A549 (cell line): ENCODE measurements around the gene INPP4B. TPM values are rescaled to one million over a fixed set of nuclear protein-coding genes. Genes with fewer than 3 reads are reported as not detected.
A peak's percentile ranks its signal among the peaks of the same experiment; 100 is the strongest.

ENCODE experiments used
- ATAC-seq, 2 experiments: fragments of 200-7000 bp in 1 of 2; fragments of >200 bp in 1 of 2; cut with Nextera tagmentation in 1 of 2; cut with Tn5 transposase in 1 of 2; 3 replicates each; pipeline versions ENCODE4 v1.8.0 to v1.9.1; 2018 to 2020; ENCODE audit warnings: mild to moderate bottlenecking in 1 of 2, moderate library complexity in 1 of 2
- CTCF ChIA-PET: fragments of 300-600 bp; sonication (Branson Sonifier 250); formaldehyde crosslinking; extraction: SDS; loops from one replicate; lab custom pipeline; 2021; ENCODE audit warnings: antibody characterized with exemption, inconsistent platforms; lab: Yijun Ruan, JAX
- POLR2A ChIA-PET: fragments of 350-600 bp; formaldehyde crosslinking; extraction: SDS; loops from one replicate; lab custom pipeline; 2021; ENCODE audit warnings: antibody characterized with exemption, inconsistent platforms; lab: Yijun Ruan, JAX
- DNase-seq, 2 experiments: peaks; one replicate each; pipeline versions ENCODE4 v3.0.0 to v3.0.0-alpha.2; 2011 to 2016; ENCODE audit warnings: low read depth in 1 of 2, low spot score in 1 of 2
- FAIRE-seq: peaks from 2 replicates; lab custom pipeline; 2011; peaks lifted over from hg19 to GRCh38; lab: Jason Lieb, UNC
- H3K27ac ChIP-seq, 2 experiments: fragments of >200 bp; sonication (Bioruptor Twin); formaldehyde crosslinking; 3 replicates each; pipeline ENCODE4 v1.5.1; 2016 to 2017
- H3K4me1 ChIP-seq: fragments of >200 bp; sonication (Bioruptor Twin); formaldehyde crosslinking; 3 replicates; pipeline ENCODE4 v1.6.1; 2016
- H3K4me2 ChIP-seq: fragments of >200 bp; sonication (Bioruptor Twin); formaldehyde crosslinking; 3 replicates; pipeline ENCODE4 v1.6.1; 2016
- H3K4me3 ChIP-seq: fragments of >200 bp; sonication (Bioruptor Twin); formaldehyde crosslinking; 3 replicates; pipeline ENCODE4 v1.5.1; 2016
- H3K9me3 ChIP-seq: fragments of >200 bp; sonication (Bioruptor Twin); formaldehyde crosslinking; 3 replicates; pipeline ENCODE4 v1.6.1; 2016
- BHLHE40 ChIP-seq: IDR thresholded peaks from 2 replicates; pipeline ENCODE4 v1.6.1; 2012; ENCODE audit warnings: low read depth, low read length, inconsistent platforms
- FOSL2 ChIP-seq, 2 experiments: fragments of 450-650 bp in 1 of 2; fragments of >200 bp in 1 of 2; sonication (Bioruptor Twin) in 1 of 2; formaldehyde crosslinking; IDR thresholded peaks; 2 replicates each; pipeline versions ENCODE4 v1.5.0 to v1.6.1; 2016 to 2020; ENCODE audit warnings: mild to moderate bottlenecking in 1 of 2, moderate library complexity in 1 of 2
- PHF8 ChIP-seq: fragments of 200-600 bp; sonication (generic); IDR thresholded peaks from 2 replicates; pipeline ENCODE4 v1.6.1; 2016; ENCODE audit warnings: low read depth, mild to moderate bottlenecking, antibody characterized with exemption, moderate library complexity, borderline replicate concordance
- POLR2A ChIP-seq: IDR thresholded peaks from 2 replicates; pipeline ENCODE4 v1.6.1; 2012; ENCODE audit warnings: mild to moderate bottlenecking, low read length
- RAD21 ChIP-seq, 2 experiments: fragments of >200 bp in 1 of 2; sonication (Bioruptor Twin) in 1 of 2; formaldehyde crosslinking in 1 of 2; IDR thresholded peaks in 1 of 2; conservative IDR thresholded peaks in 1 of 2; 2 replicates in 1 of 2; 3 replicates in 1 of 2; pipeline ENCODE4 v1.6.1; 2012 to 2018; ENCODE audit warnings: inconsistent platforms in 1 of 2
- ZFP36 ChIP-seq: fragments of 450-650 bp; IDR thresholded peaks from 2 replicates; pipeline ENCODE4 v1.6.1; 2014; ENCODE audit warnings: borderline replicate concordance; ENCODE audit not compliant: partially characterized antibody
- WGBS: methylation state at CpG from one replicate; pipeline ENCODE4 v1.1.6; 2017; ENCODE audit errors: missing lambda C conversion rate; 5-methylcytosine and 5-hydroxymethylcytosine counted together
- polyA plus RNA-seq, 4 experiments: library from polyadenylated mRNA; depleted of rRNA in 3 of 4; stranded (reverse); fragments of >200 nt; fragmentation: RNase III in 1 of 4; extraction: RNeasy Plus Mini Kit Qiagen cat#74134 plus additional on column Dnase treatment in 1 of 4; gene quantifications; 2 replicates in 3 of 4; 3 replicates in 1 of 4; pipeline ENCODE4 v1.2.3, GENCODE V29; 2011 to 2017
- TF ChIP-seq, protein P1 (sequence below): fragments of >200 bp; sonication (Bioruptor Twin); formaldehyde crosslinking; IDR thresholded peaks from 2 replicates; pipeline ENCODE4 v1.6.1; 2016
- TF ChIP-seq, protein P2 (sequence below): fragments of >200 bp; sonication (Bioruptor Twin); formaldehyde crosslinking; IDR thresholded peaks from 3 replicates; pipeline ENCODE4 v1.5.1; 2016
- TF ChIP-seq, protein P3 (sequence below): IDR thresholded peaks from 2 replicates; pipeline ENCODE4 v1.6.1; 2012
- TF ChIP-seq, protein P4 (sequence below): fragments of 250-450 bp; sonication (Bioruptor Pico); IDR thresholded peaks from 2 replicates; pipeline ENCODE4 v1.5.0; 2021; ENCODE audit warnings: mild to moderate bottlenecking, moderate library complexity, borderline replicate concordance
- TF ChIP-seq, protein P5 (sequence below): fragments of 250-450 bp; sonication (Bioruptor Pico); IDR thresholded peaks from 2 replicates; pipeline ENCODE4 v1.5.0; 2020; ENCODE audit warnings: low read depth, mild to moderate bottlenecking, moderate library complexity

INPP4B gene
- polyA plus RNA-seq, 2 of the 4 experiments (the other 2 are of a cell fraction) = 7.2 to 14.9 TPM

DNA sequence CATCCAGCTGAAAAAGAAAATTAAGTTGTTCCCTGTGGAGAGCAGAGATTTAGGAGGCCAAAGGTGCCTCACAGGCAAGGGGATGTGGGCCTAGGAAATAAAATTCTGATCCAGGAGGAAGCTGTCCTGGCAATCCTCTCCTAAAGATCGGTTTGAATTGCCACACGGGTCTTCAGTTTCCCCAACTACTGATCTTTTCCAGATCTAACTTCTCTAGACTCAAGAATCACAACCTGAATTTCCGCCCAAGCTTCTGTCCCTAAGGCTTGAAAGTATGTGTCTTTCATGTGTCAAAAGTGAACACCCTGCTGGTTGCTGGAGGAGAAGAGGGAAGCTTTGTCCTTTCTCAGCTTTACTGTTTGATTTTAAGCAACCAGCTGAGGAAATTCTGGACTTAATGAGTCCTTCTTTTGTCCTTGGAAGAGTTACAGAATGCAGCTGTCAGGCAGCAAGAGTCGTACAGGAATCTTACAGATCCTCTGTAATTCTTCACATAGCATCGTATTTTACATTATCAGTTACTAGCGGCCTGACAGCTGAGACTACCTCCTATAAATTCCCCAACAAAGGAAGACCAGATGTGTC lies 93.8 kb downstream of the INPP4B start:
- TF ChIP-seq, protein P1, sequence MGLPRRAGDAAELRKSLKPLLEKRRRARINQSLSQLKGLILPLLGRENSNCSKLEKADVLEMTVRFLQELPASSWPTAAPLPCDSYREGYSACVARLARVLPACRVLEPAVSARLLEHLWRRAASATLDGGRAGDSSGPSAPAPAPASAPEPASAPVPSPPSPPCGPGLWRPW = no peak
- TF ChIP-seq POLR2A (no peak), RAD21 (conservative IDR thresholded peaks at IDR 0.05 in 1 of 2, IDR thresholded peaks at IDR 0.05 in 1 of 2) (no peak), ZFP36 (no peak)
- TF ChIP-seq, protein P2, sequence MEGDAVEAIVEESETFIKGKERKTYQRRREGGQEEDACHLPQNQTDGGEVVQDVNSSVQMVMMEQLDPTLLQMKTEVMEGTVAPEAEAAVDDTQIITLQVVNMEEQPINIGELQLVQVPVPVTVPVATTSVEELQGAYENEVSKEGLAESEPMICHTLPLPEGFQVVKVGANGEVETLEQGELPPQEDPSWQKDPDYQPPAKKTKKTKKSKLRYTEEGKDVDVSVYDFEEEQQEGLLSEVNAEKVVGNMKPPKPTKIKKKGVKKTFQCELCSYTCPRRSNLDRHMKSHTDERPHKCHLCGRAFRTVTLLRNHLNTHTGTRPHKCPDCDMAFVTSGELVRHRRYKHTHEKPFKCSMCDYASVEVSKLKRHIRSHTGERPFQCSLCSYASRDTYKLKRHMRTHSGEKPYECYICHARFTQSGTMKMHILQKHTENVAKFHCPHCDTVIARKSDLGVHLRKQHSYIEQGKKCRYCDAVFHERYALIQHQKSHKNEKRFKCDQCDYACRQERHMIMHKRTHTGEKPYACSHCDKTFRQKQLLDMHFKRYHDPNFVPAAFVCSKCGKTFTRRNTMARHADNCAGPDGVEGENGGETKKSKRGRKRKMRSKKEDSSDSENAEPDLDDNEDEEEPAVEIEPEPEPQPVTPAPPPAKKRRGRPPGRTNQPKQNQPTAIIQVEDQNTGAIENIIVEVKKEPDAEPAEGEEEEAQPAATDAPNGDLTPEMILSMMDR = no peak
- TF ChIP-seq, protein P3, sequence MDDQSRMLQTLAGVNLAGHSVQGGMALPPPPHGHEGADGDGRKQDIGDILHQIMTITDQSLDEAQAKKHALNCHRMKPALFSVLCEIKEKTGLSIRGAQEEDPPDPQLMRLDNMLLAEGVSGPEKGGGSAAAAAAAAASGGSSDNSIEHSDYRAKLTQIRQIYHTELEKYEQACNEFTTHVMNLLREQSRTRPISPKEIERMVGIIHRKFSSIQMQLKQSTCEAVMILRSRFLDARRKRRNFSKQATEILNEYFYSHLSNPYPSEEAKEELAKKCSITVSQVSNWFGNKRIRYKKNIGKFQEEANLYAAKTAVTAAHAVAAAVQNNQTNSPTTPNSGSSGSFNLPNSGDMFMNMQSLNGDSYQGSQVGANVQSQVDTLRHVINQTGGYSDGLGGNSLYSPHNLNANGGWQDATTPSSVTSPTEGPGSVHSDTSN = no peak
- ATAC-seq (no peak), DNase-seq (no peak), FAIRE-seq (no peak)
- H3K4me1 ChIP-seq = no peaks in the 10 kb centered on the region
- no peaks in the 10 kb centered on the region for H3K9me3 ChIP-seq
- WGBS = 79% methylated on average over 6 of the region's 6 CpGs
- no peak overlapping the region for H3K4me3 ChIP-seq
- ChIA-PET CTCF (no interaction called here), POLR2A (no interaction called here)
- H3K4me2 ChIP-seq = no peak overlapping the region
- H3K27ac ChIP-seq = no peak overlapping the region

DNA sequence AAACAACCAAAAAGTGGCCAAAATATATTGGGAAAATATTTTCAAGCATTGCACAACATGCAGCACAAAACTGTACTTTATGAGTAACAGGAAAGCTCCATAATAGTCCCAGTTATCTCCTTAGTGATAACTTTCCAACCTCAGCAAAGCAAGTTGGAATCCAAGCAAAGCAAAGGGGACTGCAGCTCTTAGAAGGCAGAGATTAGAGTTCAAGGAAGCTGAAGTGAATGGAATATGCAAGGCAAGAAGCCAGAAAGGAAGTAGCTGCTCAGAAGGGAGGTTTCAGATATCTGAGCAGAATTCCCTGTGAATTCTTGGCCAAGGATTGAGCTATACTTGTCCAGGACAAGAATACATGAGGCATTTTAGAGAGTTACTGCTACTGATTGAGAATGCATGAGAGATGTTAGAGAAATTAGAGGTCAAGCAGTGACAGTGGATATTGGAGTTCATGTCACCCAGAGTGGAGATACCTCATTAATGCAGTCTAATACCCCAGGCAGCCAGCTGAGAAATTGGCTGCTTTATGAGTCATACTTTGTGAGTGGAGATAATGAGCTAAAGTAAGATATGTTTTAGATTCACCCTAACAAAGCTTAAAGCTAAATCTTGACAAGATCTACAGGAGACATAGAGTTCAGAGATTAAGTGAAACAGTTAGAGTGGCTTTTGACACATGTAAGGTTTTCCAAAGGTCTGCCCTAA lies 102.8 kb downstream of the INPP4B start:
- POLR2A ChIA-PET = no interaction called here
- CTCF ChIA-PET = no interaction called here
- Histone ChIP-seq H3K4me1 (no peaks in the 10 kb centered on the region), H3K9me3 (peaks cover 8% of the 10 kb centered on the region; the same call in 1 of the 3 replicates), H3K4me3 (no peak overlapping the region), H3K27ac (no peak overlapping the region), H3K4me2 (no peak overlapping the region)
- FAIRE-seq (no peak), ATAC-seq (no peak), DNase-seq (no peak)
- TF ChIP-seq FOSL2 (IDR thresholded peaks at IDR 0.05) = no peak
- peak; percentile 28 for TF ChIP-seq FOSL2 (CRISPR knock-in tag; IDR thresholded peaks at IDR 0.05)
- TF ChIP-seq, protein P4, sequence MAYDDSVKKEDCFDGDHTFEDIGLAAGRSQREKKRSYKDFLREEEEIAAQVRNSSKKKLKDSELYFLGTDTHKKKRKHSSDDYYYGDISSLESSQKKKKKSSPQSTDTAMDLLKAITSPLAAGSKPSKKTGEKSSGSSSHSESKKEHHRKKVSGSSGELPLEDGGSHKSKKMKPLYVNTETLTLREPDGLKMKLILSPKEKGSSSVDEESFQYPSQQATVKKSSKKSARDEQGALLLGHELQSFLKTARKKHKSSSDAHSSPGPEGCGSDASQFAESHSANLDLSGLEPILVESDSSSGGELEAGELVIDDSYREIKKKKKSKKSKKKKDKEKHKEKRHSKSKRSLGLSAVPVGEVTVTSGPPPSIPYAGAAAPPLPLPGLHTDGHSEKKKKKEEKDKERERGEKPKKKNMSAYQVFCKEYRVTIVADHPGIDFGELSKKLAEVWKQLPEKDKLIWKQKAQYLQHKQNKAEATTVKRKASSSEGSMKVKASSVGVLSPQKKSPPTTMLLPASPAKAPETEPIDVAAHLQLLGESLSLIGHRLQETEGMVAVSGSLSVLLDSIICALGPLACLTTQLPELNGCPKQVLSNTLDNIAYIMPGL (CRISPR knock-in tag) = no peak

DNA sequence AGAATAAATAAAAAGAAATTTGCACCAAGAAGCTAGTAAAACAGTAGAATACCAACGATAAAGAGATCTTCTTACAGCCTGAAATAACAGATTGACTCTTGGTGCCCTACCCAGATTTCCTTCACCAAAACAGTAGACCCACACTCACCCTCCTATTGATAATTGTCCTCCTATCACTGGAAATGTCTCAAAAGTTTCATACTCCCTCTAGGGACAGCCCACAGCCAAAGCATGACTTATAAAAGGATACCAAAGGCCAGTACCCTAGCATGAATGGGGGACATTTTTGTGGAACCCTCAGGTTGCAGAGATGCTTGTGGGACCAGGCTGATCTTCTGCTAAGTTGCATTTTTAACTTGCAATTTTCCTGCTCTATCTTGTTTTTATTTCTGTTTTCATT lies 104.1 kb downstream of the INPP4B start:
- Histone ChIP-seq H3K27ac (no peak overlapping the region), H3K9me3 (peaks cover 8% of the 10 kb centered on the region; the same call in 1 of the 3 replicates), H3K4me3 (no peak overlapping the region), H3K4me1 (no peaks in the 10 kb centered on the region), H3K4me2 (no peak overlapping the region)
- DNase-seq (no peak), FAIRE-seq (no peak), ATAC-seq (no peak)
- ChIA-PET CTCF (no interaction called here), POLR2A (no interaction called here)
- TF ChIP-seq, protein P5, sequence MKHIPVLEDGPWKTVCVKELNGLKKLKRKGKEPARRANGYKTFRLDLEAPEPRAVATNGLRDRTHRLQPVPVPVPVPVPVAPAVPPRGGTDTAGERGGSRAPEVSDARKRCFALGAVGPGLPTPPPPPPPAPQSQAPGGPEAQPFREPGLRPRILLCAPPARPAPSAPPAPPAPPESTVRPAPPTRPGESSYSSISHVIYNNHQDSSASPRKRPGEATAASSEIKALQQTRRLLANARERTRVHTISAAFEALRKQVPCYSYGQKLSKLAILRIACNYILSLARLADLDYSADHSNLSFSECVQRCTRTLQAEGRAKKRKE = no peak
- TF ChIP-seq BHLHE40 (no peak), PHF8 (no peak)
- WGBS = 4% methylated on average over 1 of the region's 1 CpG
